GM10266 (cell line): ENCODE data around the gene CEP112.
"Not testable (repeated sequence)": the region's sequence is repeated elsewhere in the genome, so short reads cannot be mapped to it uniquely, and the experiment has no call there.

Experiments
- DNase-seq: peaks from one replicate; pipeline ENCODE4 v3.0.0; 2012; ENCODE audit errors: extremely low spot score
- CTCF ChIP-seq: IDR thresholded peaks from 2 replicates; pipeline ENCODE4 v1.5.1; 2012; ENCODE audit warnings: mild to moderate bottlenecking, low read depth; ENCODE audit not compliant: control insufficient read depth, insufficient read depth; ENCODE audit errors: missing control alignments

Gene CEP112

GRCh38 chr17:66172144-66172543 lies 19.8 kb downstream of the CEP112 start:
- no peak for TF ChIP-seq CTCF
- no peak for DNase-seq

DNA sequence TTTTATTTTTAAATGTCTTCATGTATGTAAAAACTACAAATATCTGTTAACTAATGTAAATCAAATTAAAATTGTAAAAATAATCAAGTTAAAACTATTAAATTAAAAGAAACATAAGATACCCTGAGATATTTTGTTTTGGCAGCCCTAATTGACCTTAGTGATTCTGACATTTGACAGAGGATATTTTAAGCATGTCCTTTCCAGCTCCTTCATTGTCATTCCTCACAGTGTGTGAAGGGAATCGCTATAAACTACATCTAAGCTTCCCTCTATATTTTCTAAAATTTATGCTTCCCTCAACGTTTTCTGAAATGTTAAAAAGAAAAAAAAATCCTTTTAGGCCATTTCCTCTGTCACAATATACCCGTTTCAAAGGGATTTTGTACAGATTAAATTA lies 20.2 kb downstream of the CEP112 start:
- no peak for TF ChIP-seq CTCF

DNA sequence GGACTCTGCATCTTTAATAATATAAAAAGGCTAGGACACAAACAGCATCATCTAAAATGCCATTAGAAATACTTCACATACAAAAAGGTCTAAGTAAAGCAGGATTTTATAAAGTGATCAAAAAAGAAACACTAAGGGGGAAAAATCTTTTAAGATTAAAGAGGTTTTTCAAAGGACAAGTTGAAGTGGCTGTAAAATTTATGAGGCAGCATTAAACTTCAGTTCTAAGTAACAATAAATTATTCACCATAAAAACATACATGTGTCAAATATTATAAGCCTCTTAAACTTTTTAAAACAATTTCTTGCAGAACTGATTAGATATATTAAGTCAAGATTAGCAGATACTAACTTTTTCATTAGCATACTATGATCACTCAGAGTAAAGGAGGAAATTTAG lies 20.8 kb downstream of the CEP112 start:
- no peak for DNase-seq
- TF ChIP-seq CTCF: no peak

More for the DNA sequence above, 20.2 kb downstream of the CEP112 start:
- no peak for DNase-seq

DNA sequence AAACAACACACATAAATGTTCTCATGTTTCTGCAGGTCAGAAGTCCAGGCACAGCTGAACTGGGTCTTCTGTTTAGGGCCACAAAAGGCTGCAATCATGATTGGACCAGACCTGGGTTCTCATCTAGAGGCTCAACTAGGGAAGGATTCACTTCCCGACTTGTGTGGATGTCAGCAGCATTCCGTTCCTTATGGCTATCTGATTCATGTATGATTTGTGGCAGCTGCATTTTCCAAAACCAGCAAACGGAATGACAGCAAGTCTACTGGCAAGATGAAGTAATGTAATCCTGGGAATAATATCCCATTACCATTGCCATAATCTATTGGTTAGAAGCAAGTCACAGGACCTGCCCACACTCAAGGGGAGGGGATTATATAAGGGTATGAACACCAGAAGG lies 22.1 kb downstream of the CEP112 start:
- no peak for DNase-seq
- no peak for TF ChIP-seq CTCF

DNA sequence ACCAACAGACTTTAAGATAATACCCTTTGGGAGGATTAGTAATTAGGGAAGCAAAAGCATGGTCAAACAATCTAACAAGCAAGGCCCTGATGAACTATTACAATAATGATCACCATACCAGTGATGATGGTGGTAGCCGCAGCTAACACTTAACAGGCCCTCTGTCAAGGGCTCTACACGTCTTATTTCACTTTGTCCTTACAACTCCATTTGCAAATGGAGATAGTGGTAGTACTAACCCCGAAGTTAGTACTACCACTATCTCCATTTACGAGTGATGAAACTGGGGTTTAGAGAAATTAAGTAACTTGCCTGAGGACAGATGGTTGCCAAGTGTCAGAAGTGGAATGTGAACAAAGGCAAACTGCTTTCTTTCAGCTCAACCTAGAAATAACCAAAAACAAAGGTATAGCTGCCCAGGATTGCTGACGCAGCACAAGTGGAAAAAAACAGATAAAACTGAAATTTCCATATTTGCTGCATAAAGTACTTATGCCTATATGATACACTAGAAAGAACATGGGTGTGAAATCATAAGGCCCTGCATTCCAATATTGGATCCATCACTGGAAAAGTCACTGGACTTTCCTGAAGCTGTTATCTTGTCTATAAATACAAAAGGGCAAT lies 24.6 kb downstream of the CEP112 start:
- no peak for DNase-seq
- no peak for TF ChIP-seq CTCF

GRCh38 chr17:66165537-66166123 lies 26.3 kb downstream of the CEP112 start:
- peak; percentile 44 for DNase-seq
- TF ChIP-seq CTCF: peak; percentile 70

DNA sequence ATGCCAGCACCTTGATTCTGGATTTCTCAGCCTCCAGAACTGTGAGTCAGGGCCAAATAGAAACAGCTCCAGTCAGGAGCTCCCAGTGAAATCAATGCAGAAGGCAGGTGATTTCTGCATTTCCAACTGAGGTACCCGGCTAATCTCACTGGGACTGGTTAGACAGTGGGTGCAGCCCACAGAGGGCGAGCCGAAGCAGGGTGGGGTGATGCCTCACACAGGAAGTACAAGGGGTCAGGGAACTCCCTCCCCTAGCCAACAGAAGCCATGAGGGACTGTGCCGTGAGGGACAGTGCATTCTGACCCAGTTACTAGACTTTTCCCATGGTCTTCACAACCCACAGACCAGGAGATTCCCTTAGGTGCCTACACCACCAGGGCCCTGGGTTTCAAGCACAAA lies 36.9 kb downstream of the CEP112 start:
- not testable (repeated sequence) for DNase-seq
